NB4 (cell line): Measurements from ENCODE around the gene SIK2.

Experiments used
- DNase-seq: peaks from one replicate; pipeline ENCODE4 v3.0.0; 2010; ENCODE audit warnings: low read depth
- H3K4me3 ChIP-seq: one replicate; pipeline ENCODE4 v1.5.1; 2011; ENCODE audit warnings: mild to moderate bottlenecking, low read depth, low read length, moderate library complexity
- MYC ChIP-seq: IDR thresholded peaks from 2 replicates; pipeline ENCODE4 v1.6.1; 2011; ENCODE audit warnings: low read depth, low read length
- POLR2A ChIP-seq: IDR thresholded peaks from 2 replicates; pipeline ENCODE4 v1.6.1; 2011; ENCODE audit warnings: mild to moderate bottlenecking; ENCODE audit not compliant: insufficient read length; ENCODE audit errors: extremely low read depth
- TF ChIP-seq, protein P1 (sequence below): IDR thresholded peaks from 2 replicates; pipeline ENCODE4 v1.6.1; 2011; ENCODE audit warnings: low read depth, low read length
- TF ChIP-seq, protein P2 (sequence below): IDR thresholded peaks from one replicate; pipeline ENCODE4 v1.5.1; 2012; ENCODE audit warnings: low read depth, low read length

SIK2 gene

DNA sequence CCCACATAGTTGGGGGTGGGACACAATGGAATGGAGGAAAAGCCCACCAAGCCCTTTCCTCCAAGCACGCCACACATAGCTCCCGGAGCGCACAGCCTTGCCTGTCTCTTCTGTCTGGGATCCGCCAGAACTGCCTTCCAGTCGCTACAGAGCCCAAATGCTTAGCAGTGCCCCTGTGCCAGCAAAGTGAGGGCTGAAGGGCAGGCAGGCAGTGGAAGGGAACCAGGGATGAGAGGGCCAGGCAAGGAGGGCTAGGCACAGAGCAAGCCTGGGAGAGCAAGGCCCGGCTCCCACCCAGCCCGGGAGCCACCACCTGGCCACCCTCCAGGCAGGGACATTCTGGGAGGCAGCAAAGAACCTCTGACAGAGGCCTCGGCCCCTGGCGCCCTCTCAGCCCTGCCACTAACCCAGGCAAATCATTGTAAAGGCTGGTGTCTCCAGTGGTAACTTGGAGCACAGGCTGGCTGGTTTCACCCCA, 131.4 kb downstream of the SIK2 start:
- DNase-seq = no peak
- no peak overlapping the region for H3K4me3 ChIP-seq
- TF ChIP-seq, protein P1, sequence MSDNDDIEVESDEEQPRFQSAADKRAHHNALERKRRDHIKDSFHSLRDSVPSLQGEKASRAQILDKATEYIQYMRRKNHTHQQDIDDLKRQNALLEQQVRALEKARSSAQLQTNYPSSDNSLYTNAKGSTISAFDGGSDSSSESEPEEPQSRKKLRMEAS = no peak
- TF ChIP-seq POLR2A = no peak
- TF ChIP-seq, protein P2, sequence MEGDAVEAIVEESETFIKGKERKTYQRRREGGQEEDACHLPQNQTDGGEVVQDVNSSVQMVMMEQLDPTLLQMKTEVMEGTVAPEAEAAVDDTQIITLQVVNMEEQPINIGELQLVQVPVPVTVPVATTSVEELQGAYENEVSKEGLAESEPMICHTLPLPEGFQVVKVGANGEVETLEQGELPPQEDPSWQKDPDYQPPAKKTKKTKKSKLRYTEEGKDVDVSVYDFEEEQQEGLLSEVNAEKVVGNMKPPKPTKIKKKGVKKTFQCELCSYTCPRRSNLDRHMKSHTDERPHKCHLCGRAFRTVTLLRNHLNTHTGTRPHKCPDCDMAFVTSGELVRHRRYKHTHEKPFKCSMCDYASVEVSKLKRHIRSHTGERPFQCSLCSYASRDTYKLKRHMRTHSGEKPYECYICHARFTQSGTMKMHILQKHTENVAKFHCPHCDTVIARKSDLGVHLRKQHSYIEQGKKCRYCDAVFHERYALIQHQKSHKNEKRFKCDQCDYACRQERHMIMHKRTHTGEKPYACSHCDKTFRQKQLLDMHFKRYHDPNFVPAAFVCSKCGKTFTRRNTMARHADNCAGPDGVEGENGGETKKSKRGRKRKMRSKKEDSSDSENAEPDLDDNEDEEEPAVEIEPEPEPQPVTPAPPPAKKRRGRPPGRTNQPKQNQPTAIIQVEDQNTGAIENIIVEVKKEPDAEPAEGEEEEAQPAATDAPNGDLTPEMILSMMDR = no peak
- TF ChIP-seq MYC = no peak

DNA sequence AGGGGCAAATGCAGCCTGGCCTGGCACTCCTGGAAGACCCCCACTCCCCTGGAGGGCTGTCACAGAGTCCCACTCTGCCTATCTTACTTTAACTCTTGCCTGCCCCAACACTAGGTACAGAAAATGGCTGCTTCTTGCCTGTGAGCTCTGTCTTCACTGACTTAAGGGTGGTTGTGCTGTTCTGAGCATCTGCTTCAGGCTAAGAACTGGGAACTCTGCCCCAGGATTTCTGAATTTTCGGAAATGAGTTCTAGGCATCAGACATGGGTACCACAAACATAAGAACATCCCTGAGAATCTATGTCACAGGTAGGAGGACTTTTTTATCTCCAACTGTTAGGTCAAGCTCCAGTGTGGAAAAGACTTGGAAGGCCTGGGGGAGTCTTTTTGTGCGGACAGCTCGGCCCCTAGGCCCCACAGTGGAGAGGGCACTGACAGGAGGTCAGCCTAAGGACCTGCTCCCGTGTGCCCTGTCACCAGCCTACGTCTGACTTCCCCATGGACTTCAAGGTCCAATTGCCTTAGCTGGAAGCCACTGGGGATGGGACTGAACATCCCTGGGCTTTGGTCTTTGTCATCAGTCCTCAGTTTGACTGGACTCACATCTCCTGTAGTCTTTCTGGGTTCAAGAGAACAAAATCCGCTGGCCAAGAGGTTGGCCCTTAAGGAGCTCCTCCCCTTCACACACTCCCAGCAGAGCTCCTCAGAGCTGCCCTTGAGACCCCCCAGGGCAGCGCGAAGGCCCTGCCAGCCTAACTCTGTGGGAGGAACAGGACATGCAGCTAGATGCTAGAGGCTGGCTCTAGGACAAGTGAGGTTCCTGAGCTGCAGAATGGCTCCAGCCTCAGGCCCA, 132.1 kb downstream of the SIK2 start:
- DNase-seq = no peak
- TF ChIP-seq, protein P2 = no peak
- TF ChIP-seq, protein P1 = no peak
- no peak for TF ChIP-seq MYC
- no peak for TF ChIP-seq POLR2A
- H3K4me3 ChIP-seq = no peak overlapping the region

GRCh38 chr11:111734954-111735261, 132.7 kb downstream of the SIK2 start:
- no peak overlapping the region for H3K4me3 ChIP-seq
- TF ChIP-seq MYC (no peak), POLR2A (no peak)
- TF ChIP-seq, protein P2 = no peak
- TF ChIP-seq, protein P1 = no peak
- DNase-seq = no peak

DNA sequence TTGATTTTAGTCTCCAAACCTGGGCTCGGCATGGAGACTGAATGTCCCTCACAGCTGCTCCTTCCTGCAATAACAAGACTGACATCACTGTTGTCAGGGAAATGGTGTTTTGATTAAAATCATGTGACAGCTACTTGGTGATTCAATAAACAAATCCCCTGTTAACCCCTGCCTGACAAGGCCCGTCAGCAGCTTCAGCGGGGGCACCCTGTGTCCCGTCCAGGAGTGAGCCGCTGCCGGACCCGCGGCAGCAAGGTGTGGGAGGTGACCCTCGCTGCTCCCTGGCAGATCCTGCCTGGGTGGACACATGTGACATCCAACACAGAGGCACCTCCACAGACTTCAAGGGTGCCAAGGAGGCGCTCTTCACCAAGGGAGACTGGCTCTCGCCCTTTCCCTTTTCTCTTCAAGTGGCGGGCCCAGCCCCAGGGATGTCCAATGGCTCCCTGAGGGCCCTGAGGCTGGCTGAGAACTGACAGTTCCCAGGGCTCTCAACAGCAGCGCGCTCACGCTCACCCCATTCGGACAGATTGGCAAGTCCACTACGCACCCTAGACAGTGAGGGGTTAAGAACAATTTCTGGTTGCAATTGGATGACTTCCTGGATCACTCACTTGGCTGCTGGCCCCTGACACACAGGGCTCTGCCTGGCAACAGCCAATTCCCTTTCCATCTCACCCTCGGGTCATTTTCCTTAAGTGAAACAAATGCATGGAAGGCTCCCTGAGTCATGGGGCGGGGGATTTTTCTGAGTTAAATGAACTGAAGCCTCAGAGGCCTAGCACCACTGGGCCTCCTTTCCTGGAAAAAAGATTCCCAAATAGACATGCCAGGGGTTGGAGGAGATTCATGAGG, 133.2 kb downstream of the SIK2 start:
- DNase-seq = no peak
- no peak overlapping the region for H3K4me3 ChIP-seq
- TF ChIP-seq POLR2A (no peak), MYC (no peak)
- TF ChIP-seq, protein P2 = no peak
- TF ChIP-seq, protein P1 = no peak

- no peak for DNase-seq
- no peak overlapping the region for H3K4me3 ChIP-seq
- TF ChIP-seq, protein P2 = no peak
- TF ChIP-seq MYC (no peak), POLR2A (no peak)
- TF ChIP-seq, protein P1 = no peak
Measured at GRCh38 chr11:111736181-111736590, 133.9 kb downstream of the SIK2 start.
